LNCaP clone FGC (cell line): ENCODE results near the gene NDUFAF3.

Source experiments
- DNase-seq: peaks from one replicate; pipeline ENCODE4 v3.0.0-alpha.2; 2011; ENCODE audit warnings: low read depth
- H3K4me3 ChIP-seq: 2 replicates; pipeline ENCODE4 v1.5.1; 2011; ENCODE audit warnings: mild to moderate bottlenecking, low read depth, low read length, control low read depth
- TF ChIP-seq, protein P1 (sequence below): IDR thresholded peaks from 2 replicates; pipeline ENCODE4 v1.5.1; 2012; ENCODE audit warnings: mild to moderate bottlenecking; ENCODE audit not compliant: control insufficient read depth, insufficient read depth; ENCODE audit errors: extremely low read depth

Gene NDUFAF3

DNA sequence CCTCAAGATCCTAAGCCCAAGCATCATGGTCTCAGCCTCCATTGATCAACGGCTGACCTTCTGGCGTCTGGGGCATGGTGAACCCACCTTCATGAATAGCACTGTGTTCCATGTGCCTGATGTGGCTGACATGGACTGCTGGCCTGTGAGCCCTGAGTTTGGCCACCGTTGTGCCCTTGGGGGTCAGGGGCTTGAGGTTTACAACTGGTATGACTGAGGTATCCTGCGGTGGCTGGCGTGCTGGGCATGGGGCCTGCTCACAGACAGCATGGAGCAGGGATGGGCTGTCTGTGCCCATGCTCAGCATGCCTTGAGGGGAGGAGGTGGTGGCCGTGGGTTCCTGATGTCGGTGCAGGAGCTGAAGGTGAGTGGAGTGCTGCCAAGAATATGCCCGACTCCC, 6.8 kb upstream of the NDUFAF3 start:
- no peak overlapping the region for H3K4me3 ChIP-seq
- TF ChIP-seq, protein P1, sequence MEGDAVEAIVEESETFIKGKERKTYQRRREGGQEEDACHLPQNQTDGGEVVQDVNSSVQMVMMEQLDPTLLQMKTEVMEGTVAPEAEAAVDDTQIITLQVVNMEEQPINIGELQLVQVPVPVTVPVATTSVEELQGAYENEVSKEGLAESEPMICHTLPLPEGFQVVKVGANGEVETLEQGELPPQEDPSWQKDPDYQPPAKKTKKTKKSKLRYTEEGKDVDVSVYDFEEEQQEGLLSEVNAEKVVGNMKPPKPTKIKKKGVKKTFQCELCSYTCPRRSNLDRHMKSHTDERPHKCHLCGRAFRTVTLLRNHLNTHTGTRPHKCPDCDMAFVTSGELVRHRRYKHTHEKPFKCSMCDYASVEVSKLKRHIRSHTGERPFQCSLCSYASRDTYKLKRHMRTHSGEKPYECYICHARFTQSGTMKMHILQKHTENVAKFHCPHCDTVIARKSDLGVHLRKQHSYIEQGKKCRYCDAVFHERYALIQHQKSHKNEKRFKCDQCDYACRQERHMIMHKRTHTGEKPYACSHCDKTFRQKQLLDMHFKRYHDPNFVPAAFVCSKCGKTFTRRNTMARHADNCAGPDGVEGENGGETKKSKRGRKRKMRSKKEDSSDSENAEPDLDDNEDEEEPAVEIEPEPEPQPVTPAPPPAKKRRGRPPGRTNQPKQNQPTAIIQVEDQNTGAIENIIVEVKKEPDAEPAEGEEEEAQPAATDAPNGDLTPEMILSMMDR = no peak
- DNase-seq = no peak

DNA sequence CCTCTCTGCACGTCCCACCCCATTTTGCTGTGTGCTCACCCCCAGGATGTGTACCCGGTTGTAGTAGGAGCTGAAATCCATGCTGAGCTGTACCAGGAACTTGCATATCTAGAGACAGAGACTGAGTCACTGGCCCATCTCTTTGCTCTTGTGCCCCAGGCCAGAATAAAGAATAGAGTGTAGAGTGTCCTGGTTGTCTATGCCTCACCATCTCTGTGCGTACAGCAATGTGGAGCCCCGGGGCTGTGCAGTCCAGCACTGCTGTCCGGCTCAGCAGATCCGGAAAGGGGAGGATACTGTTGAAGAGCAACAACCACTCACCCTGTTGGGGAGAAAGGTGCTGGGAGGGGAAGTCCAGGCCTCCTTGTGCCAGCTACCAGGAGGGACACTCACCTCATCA, 6.2 kb upstream of the NDUFAF3 start:
- DNase-seq = no peak
- no peak overlapping the region for H3K4me3 ChIP-seq
- TF ChIP-seq, protein P1 = no peak

DNA sequence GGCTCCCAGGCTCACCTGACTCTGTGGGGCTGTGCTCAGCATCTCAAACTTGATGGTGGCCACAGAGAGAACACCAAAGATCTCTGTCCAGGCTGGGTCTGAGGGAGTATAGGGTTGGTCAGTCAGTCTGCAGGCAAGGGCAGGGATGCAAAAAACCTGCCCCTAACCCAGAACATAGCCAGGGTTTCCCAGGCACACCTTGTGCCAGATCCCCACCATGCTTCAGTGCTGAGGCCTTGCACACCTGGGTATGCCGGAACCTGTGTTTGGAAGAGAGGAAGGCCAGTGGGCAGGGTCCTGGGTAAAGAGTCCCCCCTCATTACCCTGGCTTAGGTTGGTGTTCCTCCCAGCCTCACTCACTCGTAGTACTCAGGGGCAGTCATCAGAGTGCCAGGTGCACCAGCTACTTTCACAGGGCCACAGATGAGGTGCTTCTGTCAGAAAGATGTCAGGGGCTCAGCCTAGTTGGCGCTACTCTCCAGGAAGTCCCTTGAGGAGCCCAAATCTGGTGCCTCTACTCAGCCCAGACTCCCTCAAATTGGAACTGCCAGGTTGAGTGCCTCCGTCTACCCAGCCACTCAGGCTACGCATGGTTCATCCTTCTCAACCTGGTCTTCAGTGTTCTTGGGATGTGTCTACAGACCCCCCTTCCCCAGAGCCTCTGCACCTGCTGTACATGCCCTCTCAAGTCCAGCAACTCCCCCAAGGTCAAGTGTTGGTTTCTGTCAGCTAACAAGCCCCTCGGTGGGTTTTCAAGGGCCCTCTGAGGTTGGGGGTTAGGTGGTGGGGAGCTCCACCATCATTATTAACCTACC, 5.3 kb upstream of the NDUFAF3 start:
- TF ChIP-seq, protein P1 = no peak
- peak overlapping the region; percentile 74 for H3K4me3 ChIP-seq
- DNase-seq = no peak

DNA sequence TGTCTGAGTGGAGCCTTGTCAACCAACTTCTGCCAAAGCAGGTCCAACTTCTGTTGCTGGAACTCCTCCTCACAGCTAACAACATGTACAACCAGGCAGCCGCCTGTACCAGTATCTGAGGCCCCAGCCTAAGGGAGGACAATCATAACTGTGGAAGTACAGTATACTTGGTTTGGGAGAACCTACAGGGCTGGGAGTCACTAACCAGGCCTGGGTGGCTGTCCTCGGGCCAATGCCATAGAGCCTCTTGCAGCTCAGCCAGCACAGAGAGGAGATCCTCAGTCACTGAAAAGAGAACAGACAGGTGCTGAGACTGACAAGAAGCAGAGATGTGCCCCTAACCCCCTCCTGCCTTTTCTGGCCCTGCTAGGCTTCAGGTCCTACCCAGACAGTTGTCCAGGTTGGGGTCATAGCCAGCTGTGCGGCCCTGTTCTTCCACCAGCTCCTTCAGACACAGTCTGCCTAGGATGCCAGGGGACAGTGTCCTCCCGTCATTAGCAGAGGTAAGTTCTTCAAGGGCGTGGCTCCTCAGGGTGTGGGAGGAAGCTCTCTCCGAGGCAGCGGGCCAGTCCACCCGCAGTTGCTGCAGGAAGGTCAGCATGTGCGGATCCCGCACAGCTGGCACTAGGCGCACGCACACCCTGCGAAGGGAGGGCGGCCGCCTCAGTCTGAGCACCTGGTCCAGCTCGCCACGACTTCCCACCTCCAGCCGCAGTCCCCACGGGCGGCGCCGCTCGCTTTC, 4.5 kb upstream of the NDUFAF3 start:
- H3K4me3 ChIP-seq = peak overlapping the region; percentile 74
- DNase-seq = no peak
- TF ChIP-seq, protein P1 = no peak

DNA sequence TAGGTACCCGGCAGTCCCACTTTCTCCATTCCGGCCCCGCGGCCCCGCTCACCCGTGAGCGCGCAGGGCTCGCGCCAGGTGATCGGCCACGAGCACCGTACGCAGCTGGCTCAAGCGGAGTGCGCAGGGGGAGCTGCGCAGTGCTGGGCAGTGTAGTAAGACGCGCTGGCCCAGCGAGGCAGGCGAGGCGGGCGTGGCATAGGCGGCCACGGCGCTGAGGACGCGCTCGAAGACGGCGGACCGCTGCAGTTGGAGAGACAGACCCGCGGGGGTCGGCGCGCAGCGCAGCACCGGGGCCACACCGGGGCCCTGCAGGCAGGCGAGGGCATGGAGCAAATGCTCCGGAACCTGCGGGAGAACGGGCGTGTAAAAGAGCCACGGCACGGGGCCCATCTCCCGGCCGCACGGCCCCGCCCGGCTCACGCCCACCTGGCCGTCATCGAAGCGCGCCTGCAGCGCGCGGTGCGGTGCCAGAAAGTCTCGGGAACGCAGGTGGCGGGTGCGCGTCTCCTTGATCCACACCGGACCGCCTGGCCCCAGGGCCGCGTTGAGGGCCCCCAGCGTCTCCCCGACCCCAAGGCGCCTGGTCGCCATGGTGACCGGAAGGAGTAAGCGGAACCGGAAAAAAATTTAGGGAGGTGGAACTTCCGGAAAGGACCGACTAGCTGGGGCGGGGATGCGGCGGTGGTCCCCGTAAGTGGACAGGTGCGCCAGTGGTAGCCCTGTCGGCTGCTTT, 3.8 kb upstream of the NDUFAF3 start, which contains the start of gene DALRD3:
Gene DALRD3 (minus strand): TSS at position 610 of the 736 bp plus-strand sequence. CDS start 16 bp downstream, at position 594.
- H3K4me3 ChIP-seq = peak within 1 kb of the TSS; percentile 74
- DNase-seq = no peak
- TF ChIP-seq, protein P1 = no peak

DNA sequence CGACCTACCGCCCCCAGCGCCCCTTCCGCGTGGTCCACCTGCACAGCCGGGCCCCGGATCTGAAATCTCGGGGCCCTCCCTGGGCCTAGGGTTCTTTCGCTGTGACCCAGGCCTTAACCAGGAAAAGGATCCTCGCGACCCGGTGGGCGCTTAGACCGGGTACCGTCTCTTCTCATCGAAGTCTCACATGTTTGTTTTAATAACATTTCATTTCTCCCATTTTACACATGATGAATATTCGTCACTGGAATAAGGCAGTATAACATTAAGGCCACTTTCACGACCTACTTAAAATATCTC, 3.3 kb upstream of the NDUFAF3 start:
- TF ChIP-seq, protein P1 = no peak
- peak overlapping the region; percentile 74 for H3K4me3 ChIP-seq
- DNase-seq = no peak
